ENCODE data around the gene SAP30BP.

SAP30BP gene

GRCh38 chr17:75625813-75626486 is 41.2 kb upstream of the SAP30BP start:
- Histone ChIP-seq H3K9ac (ENCODE audit: low read depth in 1 of 2, low read length in 2 of 2) (no peak overlapping the region), H3K4me1 (ENCODE audit: control insufficient read depth in 2 of 2, insufficient read depth in 2 of 2, low read length in 2 of 2) (no peaks in the 10 kb centered on the region), H3K27ac (ENCODE audit: low read depth in 2 of 2, low read length in 2 of 2) (no peak overlapping the region), H3K27me3 (ENCODE audit: control insufficient read depth in 2 of 2, insufficient read depth in 2 of 2, low read length in 2 of 2) (no peaks in the 10 kb centered on the region), H3K36me3 (ENCODE audit: control insufficient read depth in 2 of 2, insufficient read depth in 2 of 2, low read length in 2 of 2) (peaks cover 36 to 45% of the 10 kb centered on the region in 2 donors), H3K9me3 (ENCODE audit: control insufficient read depth in 2 of 2, low read length in 2 of 2) (no peaks in the 10 kb centered on the region), H3K4me3 (ENCODE audit: low read length in 2 of 2) (no peak overlapping the region)

- no peaks in the 10 kb centered on the region for H3K27me3 ChIP-seq (ENCODE audit: control insufficient read depth in 2 of 2, insufficient read depth in 2 of 2, low read length in 2 of 2)
- H3K4me1 ChIP-seq (ENCODE audit: control insufficient read depth in 2 of 2, insufficient read depth in 2 of 2, low read length in 2 of 2) = no peaks in the 10 kb centered on the region
- no peaks in the 10 kb centered on the region for H3K9me3 ChIP-seq (ENCODE audit: control insufficient read depth in 2 of 2, low read length in 2 of 2)
- H3K4me3 ChIP-seq (ENCODE audit: low read length in 2 of 2) = no peak overlapping the region
- H3K27ac ChIP-seq (ENCODE audit: low read depth in 2 of 2, low read length in 2 of 2) = no peak overlapping the region
- no peak overlapping the region for H3K9ac ChIP-seq (ENCODE audit: low read depth in 1 of 2, low read length in 2 of 2)
- H3K36me3 ChIP-seq (ENCODE audit: control insufficient read depth in 2 of 2, insufficient read depth in 2 of 2, low read length in 2 of 2) = peaks cover 31 to 40% of the 10 kb centered on the region in 2 donors
These were observed 40.6 kb upstream of the SAP30BP start for GRCh38 chr17:75626496-75627038.

DNA sequence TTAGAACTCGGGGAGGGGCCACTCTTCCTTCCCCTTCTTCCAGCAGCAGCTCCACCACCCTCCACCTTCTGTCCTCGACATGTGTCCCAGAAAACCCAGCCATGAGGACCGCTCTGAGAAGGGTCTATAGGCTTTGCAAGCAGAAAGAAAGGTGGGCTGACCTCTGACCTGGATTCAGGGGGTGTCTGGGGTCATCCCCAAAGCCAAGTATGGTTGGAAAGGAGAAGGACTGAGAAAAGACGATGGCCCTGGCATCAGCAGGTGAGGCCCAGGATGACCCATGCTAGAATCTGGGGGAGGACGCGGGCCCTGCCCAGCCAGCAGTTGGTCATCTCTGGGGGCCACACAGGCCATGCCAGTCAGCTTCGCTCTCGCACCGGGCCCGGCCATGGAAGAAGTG is 40.0 kb upstream of the SAP30BP start:
- Histone ChIP-seq H3K27ac (ENCODE audit: low read depth in 2 of 2, low read length in 2 of 2) (no peak overlapping the region), H3K4me3 (ENCODE audit: low read length in 2 of 2) (no peak overlapping the region), H3K36me3 (ENCODE audit: control insufficient read depth in 2 of 2, insufficient read depth in 2 of 2, low read length in 2 of 2) (peaks cover 32 to 35% of the 10 kb centered on the region in 2 donors), H3K4me1 (ENCODE audit: control insufficient read depth in 2 of 2, insufficient read depth in 2 of 2, low read length in 2 of 2) (peaks cover 0 to 3% of the 10 kb centered on the region in 2 donors), H3K9me3 (ENCODE audit: control insufficient read depth in 2 of 2, low read length in 2 of 2) (no peaks in the 10 kb centered on the region), H3K9ac (ENCODE audit: low read depth in 1 of 2, low read length in 2 of 2) (no peak overlapping the region), H3K27me3 (ENCODE audit: control insufficient read depth in 2 of 2, insufficient read depth in 2 of 2, low read length in 2 of 2) (no peaks in the 10 kb centered on the region)

DNA sequence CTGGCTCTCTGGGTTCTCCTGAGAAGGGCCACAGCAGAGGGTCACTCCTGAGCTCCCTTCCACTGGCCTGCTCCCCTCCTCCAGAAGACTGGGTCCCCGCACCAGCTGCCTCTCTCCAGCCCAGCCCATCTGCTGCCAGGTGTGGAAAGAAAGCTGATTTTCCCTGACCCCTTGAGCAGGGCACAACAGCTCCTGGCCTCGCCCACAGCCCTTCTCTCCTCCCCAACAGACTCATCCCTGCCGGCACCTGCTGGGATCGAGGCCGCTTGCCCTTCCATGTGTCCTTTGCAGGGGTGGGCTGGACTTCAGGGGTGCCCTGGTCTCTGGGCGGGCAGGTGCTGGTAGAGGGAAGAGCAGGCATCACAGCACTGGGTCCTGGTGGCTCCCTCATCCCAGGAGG is 38.7 kb upstream of the SAP30BP start:
- Histone ChIP-seq H3K27me3 (ENCODE audit: control insufficient read depth in 2 of 2, insufficient read depth in 2 of 2, low read length in 2 of 2) (no peaks in the 10 kb centered on the region), H3K27ac (ENCODE audit: low read depth in 2 of 2, low read length in 2 of 2) (no peak overlapping the region), H3K36me3 (ENCODE audit: control insufficient read depth in 2 of 2, insufficient read depth in 2 of 2, low read length in 2 of 2) (peaks cover 28 to 32% of the 10 kb centered on the region in 2 donors), H3K4me1 (ENCODE audit: control insufficient read depth in 2 of 2, insufficient read depth in 2 of 2, low read length in 2 of 2) (peaks cover 10 to 12% of the 10 kb centered on the region in 2 donors), H3K4me3 (ENCODE audit: low read length in 2 of 2) (no peak overlapping the region), H3K9ac (ENCODE audit: low read depth in 1 of 2, low read length in 2 of 2) (no peak overlapping the region), H3K9me3 (ENCODE audit: control insufficient read depth in 2 of 2, low read length in 2 of 2) (no peaks in the 10 kb centered on the region)

- no peak overlapping the region for H3K9ac ChIP-seq (ENCODE audit: low read depth in 1 of 2, low read length in 2 of 2)
- peaks cover 28 to 32% of the 10 kb centered on the region in 2 donors for H3K36me3 ChIP-seq (ENCODE audit: control insufficient read depth in 2 of 2, insufficient read depth in 2 of 2, low read length in 2 of 2)
- H3K27ac ChIP-seq (ENCODE audit: low read depth in 2 of 2, low read length in 2 of 2) = no peak overlapping the region
- no peaks in the 10 kb centered on the region for H3K27me3 ChIP-seq (ENCODE audit: control insufficient read depth in 2 of 2, insufficient read depth in 2 of 2, low read length in 2 of 2)
- H3K4me3 ChIP-seq (ENCODE audit: low read length in 2 of 2) = no peak overlapping the region
- peaks cover 17 to 19% of the 10 kb centered on the region in 2 donors for H3K4me1 ChIP-seq (ENCODE audit: control insufficient read depth in 2 of 2, insufficient read depth in 2 of 2, low read length in 2 of 2)
- no peaks in the 10 kb centered on the region for H3K9me3 ChIP-seq (ENCODE audit: control insufficient read depth in 2 of 2, low read length in 2 of 2)
These were observed 38.0 kb upstream of the SAP30BP start for GRCh38 chr17:75629157-75629556.

DNA sequence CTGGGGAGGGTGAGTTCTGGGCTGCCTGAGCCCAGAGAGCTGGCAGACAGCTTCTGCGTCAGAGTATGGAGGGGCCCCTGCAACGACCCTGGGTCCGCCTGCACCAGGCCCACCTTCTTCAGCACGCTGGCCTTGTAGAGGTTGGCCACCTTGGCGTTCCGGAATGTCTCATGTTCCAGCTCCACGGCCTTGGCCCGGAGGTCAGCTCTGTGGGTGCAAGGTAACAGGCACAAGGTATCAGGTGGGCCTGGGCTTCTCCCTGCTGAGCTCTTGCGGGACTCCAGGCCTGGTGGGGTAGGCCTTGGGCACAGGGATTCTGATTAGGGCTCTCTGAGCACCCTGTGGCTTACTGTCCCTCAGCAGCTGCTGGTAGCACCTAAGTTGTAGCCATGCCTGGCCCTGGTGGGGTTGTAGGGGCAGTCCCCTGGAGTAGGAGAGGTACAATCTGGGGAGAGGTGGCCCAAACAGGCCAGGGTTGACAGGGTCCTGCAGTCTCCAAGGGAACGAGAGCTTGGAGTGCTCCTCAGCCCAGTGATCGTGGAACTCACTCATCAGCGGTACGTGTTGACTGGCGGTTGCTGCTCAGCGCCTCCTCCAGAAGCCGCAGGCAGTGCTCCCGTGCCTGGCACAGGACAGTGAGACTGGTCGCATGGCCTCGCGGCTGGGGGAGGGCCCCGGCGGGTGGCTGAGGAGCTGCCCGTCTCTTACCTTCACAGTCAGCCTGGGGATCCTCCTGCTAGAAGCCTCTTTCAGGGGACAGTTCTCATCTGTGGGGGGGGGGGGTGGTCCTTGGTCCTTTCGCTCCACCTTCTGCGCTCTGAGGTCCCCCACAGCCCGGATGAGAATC is 36.8 kb upstream of the SAP30BP start:
- no peak overlapping the region for H3K27ac ChIP-seq (ENCODE audit: low read depth in 2 of 2, low read length in 2 of 2)
- no peaks in the 10 kb centered on the region for H3K27me3 ChIP-seq (ENCODE audit: control insufficient read depth in 2 of 2, insufficient read depth in 2 of 2, low read length in 2 of 2)
- H3K4me1 ChIP-seq (ENCODE audit: control insufficient read depth in 2 of 2, insufficient read depth in 2 of 2, low read length in 2 of 2) = peaks cover 24 to 31% of the 10 kb centered on the region in 2 donors

DNA sequence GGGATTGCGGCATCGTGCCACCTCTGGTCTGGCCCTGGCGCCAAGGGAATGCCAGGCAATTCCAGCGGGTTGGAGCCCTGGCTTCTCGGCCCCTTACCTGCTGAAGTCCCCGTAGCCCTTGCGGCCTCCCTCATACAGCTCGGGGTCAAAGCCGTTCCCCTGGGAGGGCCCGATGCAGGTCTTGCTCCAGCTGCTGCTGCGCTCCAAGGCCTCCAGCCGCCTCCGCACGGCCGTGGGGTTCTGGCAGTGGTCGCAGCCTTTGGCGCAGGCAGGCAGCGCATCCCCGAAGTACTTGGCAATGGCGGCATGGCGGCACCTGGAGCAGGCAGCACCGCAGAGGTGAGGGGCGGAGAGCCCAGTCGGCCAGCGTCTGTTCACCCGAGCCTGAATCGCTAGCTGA is 35.8 kb upstream of the SAP30BP start:
- Histone ChIP-seq H3K9ac (ENCODE audit: low read depth in 1 of 2, low read length in 2 of 2) (no peak overlapping the region), H3K4me1 (ENCODE audit: control insufficient read depth in 2 of 2, insufficient read depth in 2 of 2, low read length in 2 of 2) (peaks cover 33 to 41% of the 10 kb centered on the region in 2 donors), H3K27ac (ENCODE audit: low read depth in 2 of 2, low read length in 2 of 2) (no peak overlapping the region), H3K4me3 (ENCODE audit: low read length in 2 of 2) (no peak overlapping the region), H3K36me3 (ENCODE audit: control insufficient read depth in 2 of 2, insufficient read depth in 2 of 2, low read length in 2 of 2) (peaks cover 8 to 18% of the 10 kb centered on the region in 2 donors), H3K9me3 (ENCODE audit: control insufficient read depth in 2 of 2, low read length in 2 of 2) (no peaks in the 10 kb centered on the region), H3K27me3 (ENCODE audit: control insufficient read depth in 2 of 2, insufficient read depth in 2 of 2, low read length in 2 of 2) (no peaks in the 10 kb centered on the region)

More for the DNA sequence above, 36.8 kb upstream of the SAP30BP start:
- H3K9ac ChIP-seq (ENCODE audit: low read depth in 1 of 2, low read length in 2 of 2) = no peak overlapping the region
- no peak overlapping the region for H3K4me3 ChIP-seq (ENCODE audit: low read length in 2 of 2)
- H3K9me3 ChIP-seq (ENCODE audit: control insufficient read depth in 2 of 2, low read length in 2 of 2) = no peaks in the 10 kb centered on the region
- peaks cover 18 to 25% of the 10 kb centered on the region in 2 donors for H3K36me3 ChIP-seq (ENCODE audit: control insufficient read depth in 2 of 2, insufficient read depth in 2 of 2, low read length in 2 of 2)

- no peak overlapping the region for H3K4me3 ChIP-seq (ENCODE audit: low read length in 2 of 2)
- peak overlapping the region in 1 of 2 donors; percentile 80 for H3K27ac ChIP-seq (ENCODE audit: low read depth in 2 of 2, low read length in 2 of 2)
- H3K27me3 ChIP-seq (ENCODE audit: control insufficient read depth in 2 of 2, insufficient read depth in 2 of 2, low read length in 2 of 2) = no peaks in the 10 kb centered on the region
- H3K9ac ChIP-seq (ENCODE audit: low read depth in 1 of 2, low read length in 2 of 2) = no peak overlapping the region
- peaks cover 0 to 7% of the 10 kb centered on the region in 2 donors for H3K36me3 ChIP-seq (ENCODE audit: control insufficient read depth in 2 of 2, insufficient read depth in 2 of 2, low read length in 2 of 2)
- no peaks in the 10 kb centered on the region for H3K9me3 ChIP-seq (ENCODE audit: control insufficient read depth in 2 of 2, low read length in 2 of 2)
- H3K4me1 ChIP-seq (ENCODE audit: control insufficient read depth in 2 of 2, insufficient read depth in 2 of 2, low read length in 2 of 2) = peaks cover 44 to 51% of the 10 kb centered on the region in 2 donors
These were observed 34.7 kb upstream of the SAP30BP start for GRCh38 chr17:75632428-75632827.

DNA sequence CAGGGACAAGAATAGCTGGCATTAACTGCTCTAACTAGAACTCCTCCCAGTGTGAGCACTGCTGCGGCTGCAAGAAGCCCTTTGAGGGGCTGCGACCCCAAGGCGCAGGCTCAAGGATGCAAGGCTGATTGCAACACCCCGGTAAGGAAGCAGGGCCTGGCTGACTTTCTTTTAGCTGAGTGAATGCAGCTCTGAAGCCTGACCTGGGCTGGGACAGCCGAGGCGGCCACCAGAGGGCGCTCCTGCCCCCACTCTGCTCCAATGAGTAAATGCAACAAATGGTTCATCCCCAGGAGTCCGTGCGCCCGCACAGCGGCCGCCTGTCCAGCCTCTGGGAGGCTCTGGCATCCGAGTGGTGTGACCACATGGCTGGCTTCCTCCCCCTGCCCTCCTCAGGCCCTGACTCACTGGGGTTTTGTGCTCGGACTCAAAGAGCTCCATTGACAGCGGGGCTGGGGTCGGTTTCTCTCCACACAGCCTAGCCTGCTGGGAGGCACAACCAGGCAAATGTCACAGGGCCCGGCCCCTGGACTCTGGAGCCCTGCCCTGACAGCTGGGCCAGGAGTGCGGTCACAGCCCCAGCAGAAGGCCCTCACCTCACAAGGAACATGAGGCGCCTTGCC is 34.2 kb upstream of the SAP30BP start, which contains the start of gene SMIM5:
Gene SMIM5 (plus strand): TSS at position 572 of the 623 bp plus-strand sequence. CDS start 6,768 bp downstream, outside the sequence.
- peak within 1 kb of the TSS; percentile 30 to 31 for H3K4me3 ChIP-seq (ENCODE audit: low read length in 2 of 2)
- H3K27ac ChIP-seq (ENCODE audit: low read depth in 2 of 2, low read length in 2 of 2) = peak within 1 kb of the TSS; percentile 70 to 80
- H3K9me3 ChIP-seq (ENCODE audit: control insufficient read depth in 2 of 2, low read length in 2 of 2) = no peaks in the 10 kb centered on the region
- H3K27me3 ChIP-seq (ENCODE audit: control insufficient read depth in 2 of 2, insufficient read depth in 2 of 2, low read length in 2 of 2) = no peaks in the 10 kb centered on the region
- peaks cover 46 to 56% of the 10 kb centered on the region in 2 donors for H3K4me1 ChIP-seq (ENCODE audit: control insufficient read depth in 2 of 2, insufficient read depth in 2 of 2, low read length in 2 of 2)
- H3K36me3 ChIP-seq (ENCODE audit: control insufficient read depth in 2 of 2, insufficient read depth in 2 of 2, low read length in 2 of 2) = peaks cover 0 to 6% of the 10 kb centered on the region in 2 donors
- peak within 1 kb of the TSS; percentile 56 to 64 for H3K9ac ChIP-seq (ENCODE audit: low read depth in 1 of 2, low read length in 2 of 2)
